MV-4-11 (cell line): Measurements from ENCODE around the gene NFKBIA.
"Not testable (repeated sequence)": the region's sequence is repeated elsewhere in the genome, so short reads cannot be mapped to it uniquely, and the experiment has no call there.

Experiments used
- DNase-seq: peaks from one replicate; lab custom pipeline; 2025; lab: John Stamatoyannopoulos, UW

The NFKBIA gene

DNA sequence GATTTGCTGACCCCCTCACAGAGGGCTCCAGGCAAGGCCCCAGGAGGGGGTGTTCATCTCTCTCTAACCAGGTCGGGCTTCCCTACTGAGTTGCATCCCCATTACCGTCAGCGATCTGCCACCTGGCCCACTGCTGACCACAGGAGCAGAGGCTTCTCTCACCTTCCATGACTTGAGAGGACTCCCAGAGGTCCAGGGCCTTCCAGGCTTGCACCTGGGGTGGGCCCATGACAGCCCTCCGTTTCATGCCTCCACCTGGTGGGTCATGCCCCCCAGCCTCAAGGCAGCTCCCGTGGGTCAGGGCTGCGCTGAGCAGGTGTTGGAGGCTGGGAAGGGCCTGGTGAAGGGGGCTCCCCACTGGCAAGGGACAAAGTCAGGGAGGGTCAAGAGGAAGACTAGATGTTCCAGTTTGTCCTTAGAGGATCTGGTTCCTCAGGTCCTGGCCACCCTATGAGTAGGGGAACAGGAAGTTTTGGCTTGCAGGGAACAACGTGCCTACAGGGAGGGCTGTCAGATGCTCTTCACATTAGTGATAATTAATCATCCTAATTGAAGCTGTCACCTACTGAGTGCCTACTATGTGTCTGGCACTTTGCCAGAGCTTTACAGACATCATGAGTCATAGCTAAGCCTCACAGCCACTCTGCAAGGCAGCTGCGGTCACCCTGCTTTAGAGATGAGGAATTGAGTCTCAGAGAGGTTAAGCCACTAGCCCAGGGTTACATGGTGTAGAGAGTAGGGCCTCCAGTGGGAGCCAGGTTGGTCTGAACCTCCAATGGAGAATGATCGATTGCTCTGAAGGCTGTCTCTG is 13.8 kb downstream of the NFKBIA start:
- peak; percentile 94 for DNase-seq

DNA sequence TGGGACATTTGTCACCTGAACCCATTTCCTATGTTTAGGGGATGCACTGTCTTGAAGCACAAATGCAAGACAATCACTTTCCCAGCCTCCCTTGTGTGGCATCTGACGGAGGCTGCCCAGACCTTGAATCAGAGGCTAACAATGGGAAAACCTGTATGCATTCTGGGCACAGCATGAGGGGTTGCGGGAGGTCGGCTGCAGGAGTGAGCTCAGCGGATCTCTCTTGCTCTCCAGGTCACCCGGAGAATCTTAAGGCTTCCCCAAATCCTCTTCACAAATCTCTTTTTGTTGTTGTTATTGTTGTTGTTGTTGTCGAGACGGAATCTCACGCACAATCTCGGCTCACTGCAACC is 15.3 kb downstream of the NFKBIA start:
- no peak for DNase-seq

- no peak for DNase-seq
These were observed 15.8 kb downstream of the NFKBIA start for GRCh38 chr14:35388656-35389314.

GRCh38 chr14:35387713-35388579 is 16.6 kb downstream of the NFKBIA start:
- DNase-seq: no peak

DNA sequence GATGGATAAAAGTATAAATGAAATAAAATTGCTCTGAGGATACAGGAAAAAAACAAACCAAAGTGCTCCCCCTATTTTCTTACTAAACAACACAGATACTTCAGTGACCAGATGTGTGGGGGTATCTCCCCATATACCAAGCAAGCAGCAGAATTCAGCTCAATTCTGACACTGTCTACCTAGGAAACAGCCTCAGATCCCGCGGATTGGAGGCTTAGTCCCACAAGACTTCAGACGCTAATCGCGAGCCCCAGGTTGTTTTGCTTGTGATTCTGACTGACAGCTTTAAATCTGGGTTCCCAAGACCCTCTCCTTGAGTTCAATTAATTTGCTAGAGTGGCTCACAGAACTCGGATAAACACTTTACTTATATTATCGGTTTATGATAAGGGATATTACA is 17.3 kb downstream of the NFKBIA start:
- DNase-seq: no peak

DNA sequence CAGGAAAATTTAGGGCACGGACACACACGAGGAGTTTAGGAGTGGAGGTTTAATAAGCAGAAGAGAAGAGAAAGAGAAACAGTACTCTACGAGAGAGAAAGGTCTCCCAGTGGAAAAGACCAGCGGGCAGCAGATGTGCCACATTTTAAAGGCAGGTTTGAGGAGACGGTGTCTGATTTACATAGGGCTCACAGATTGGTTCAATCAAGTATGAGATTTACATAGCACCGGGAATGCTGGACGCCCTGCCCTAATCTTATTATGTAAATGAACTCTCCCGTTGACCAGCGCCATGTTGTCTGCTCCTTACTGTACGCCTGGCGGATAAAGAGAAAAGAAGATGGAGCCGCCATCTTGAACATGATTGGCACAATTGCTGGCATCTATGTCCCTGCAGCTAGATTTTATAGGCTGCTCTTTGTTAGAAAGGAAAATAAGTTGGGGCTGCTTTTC is 17.9 kb downstream of the NFKBIA start:
- no peak for DNase-seq

- DNase-seq: no peak
These were observed 19.3 kb downstream of the NFKBIA start for GRCh38 chr14:35385042-35385839.

GRCh38 chr14:35384455-35385041 is 20.0 kb downstream of the NFKBIA start:
- no peak for DNase-seq

DNA sequence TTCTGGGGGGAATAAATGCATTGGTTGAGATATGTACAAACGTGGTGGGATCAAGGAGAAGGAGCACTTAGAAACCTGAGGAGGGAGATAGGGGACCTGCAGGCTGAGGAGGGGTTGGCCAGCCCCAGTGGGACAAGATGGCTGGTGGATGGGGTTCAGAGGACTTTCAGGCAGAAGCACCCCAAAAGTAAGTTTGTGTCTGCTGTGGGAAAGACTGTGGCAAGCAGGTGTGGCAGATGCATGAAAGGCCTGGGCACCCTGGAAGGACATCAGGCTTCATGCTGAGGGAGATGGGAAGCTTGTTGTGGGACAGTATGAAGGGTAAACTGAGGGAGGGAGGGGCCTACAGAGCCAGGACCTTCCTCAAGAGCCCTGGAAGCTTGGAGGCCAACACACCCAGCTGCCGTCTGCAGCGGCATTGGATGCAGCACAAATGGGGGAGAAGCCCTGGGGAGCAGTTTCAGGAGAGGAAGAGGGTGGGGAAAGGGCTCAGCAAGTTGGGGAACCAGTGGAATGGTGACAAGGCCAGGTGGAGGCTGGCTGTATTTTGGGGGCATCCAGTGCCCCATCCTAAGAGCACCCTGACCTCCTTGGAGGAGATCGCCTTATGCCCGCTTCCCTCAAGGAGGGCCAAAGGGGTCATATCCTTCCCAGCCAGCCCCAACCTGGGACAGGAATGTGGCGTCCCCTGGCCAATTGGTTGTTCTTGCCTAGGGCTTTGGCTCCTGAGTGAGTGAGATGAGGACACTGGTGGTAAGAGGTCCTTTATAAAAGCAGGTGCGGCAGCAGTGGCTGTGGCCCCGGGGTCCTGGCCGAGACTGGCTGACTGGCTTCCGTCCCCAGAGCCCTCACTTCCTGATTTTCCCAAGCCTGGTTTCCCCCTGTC is 20.7 kb downstream of the NFKBIA start:
- no peak for DNase-seq

DNA sequence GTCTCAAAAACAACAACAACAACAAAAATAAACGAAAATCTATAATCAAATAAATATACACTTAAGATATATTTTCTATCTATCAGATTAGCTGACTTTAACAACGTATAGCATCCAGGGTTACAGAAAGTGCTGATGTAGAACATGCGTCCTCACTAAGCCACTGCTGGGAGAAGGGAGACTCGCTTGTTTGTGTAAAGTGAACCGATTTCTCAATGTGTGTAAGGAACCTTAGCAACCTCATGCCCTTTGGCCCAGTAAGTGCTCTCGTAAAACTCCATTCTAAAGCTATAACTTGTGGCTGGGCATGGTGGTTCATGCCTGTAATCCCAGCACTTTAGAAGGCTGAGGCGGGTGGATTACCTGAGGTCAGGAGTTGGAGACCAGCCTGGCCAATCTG is 23.8 kb downstream of the NFKBIA start:
- peak; percentile 21 for DNase-seq

DNA sequence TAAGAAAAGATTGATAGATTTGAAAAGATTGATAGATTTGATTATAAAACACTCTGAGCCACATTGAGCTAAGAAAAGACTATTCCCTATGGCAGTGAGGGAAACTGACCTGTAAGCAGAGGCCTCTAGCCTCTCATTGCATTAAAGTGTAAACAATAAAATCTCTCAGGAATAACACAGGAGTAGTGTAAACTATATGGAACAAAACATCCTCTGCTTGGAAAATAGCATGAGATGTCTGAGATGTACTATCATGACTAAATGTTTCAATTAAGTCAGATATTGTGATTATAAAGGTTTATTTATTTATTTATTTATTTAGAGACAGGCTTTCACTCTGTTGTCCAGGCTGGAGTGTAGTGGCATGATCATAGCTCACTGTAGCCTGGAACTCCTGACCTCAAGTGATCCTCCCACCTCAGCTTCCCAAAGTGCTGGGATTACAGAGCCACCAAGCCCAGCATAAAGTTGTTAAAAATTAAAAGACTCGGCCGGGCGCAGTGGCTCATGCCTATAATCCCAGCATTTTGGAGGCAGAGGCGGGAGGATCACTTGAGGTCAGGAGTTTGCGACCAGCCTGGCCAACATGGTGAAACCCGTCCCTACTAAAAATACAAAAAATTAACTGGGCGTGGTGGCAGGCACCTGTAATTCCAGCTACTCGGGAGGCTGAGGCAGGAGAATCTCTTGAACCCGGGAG is 25.2 kb downstream of the NFKBIA start:
- not testable (repeated sequence) for DNase-seq

DNA sequence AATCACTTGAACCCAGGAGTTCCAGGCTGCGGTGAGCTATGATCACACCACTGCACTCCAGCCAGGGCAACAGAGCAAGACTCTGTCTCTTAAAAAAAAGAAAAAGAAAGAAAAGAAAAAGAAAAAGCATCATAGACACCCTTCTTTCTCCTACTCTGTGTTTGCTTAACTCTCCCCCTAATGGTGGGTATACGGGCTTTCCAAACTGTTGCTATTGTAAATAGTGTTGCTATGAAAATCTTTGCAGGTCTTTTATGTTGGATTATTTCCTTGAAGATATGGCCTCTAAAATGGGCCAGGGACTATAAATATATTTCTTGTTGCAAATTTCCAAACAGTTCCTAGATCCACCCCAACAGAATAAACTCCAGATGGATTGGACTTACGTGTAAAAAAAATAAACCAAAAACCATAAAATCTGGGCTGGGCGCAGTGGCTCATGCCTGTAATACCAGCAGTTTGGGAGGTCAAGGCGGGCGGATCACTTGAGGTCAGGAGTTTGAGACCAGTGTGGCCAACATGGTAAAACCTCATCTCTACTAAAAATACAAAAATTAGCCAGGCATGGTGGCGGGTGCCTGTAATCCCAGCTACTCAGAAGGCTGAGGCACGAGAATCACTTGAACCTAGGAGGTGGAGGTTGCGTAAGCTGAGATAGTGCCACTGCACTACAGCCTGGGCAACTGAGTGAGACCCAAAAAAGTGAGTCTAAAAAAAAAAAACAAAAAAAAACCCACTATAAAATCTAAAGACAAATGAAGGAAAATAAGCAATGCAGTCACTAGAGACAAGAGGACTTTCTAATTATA is 25.9 kb downstream of the NFKBIA start:
- no peak for DNase-seq

- DNase-seq: no peak
These were observed 29.0 kb downstream of the NFKBIA start for GRCh38 chr14:35375558-35376025.

- DNase-seq: peak; percentile 81
These were observed 30.3 kb downstream of the NFKBIA start for GRCh38 chr14:35374263-35374712.

DNA sequence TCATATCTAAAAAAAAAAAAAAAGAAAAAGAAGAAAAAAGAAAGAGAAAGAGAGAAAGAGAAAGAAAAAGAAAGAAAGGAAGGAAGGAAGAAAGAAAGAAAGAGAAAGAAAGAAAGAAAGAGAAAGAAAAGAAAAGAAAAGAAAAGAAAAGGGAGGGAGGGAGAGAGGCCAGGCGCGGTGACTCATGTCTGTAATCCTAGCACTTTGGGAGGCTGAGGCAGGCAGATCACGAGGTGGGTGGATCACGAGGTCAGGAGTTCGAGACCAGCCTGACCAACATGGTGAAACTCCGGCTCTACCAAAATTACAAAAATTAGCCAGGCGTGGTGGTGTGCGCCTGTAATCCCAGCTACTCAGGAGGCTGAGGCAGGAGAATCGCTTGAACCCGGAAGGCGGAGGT is 31.3 kb downstream of the NFKBIA start:
- DNase-seq: not testable (repeated sequence)

GRCh38 chr14:35370969-35371368 is 33.6 kb downstream of the NFKBIA start:
- DNase-seq: no peak

- DNase-seq: no peak
These were observed 34.8 kb downstream of the NFKBIA start for GRCh38 chr14:35369701-35370191.

- no peak for DNase-seq
These were observed 35.8 kb downstream of the NFKBIA start for GRCh38 chr14:35368583-35369392.
